Inflammatory macrophage (primary cell): ENCODE data around the gene ACSL5.
A peak's percentile ranks its signal among the peaks of the same experiment; 100 is the strongest.

ENCODE experiments used
- DNase-seq, 2 donors: peaks; one replicate each; pipeline ENCODE4 v3.0.0-alpha.2; 2020 to 2022
- total RNA-seq, 18 experiments: gene quantifications; one replicate each; lab custom pipeline; 2026; ENCODE audit warnings: mixed read lengths in 6 of 18, inconsistent platforms in 2 of 18; lab: John Stamatoyannopoulos, UW

ACSL5 gene, protein sequence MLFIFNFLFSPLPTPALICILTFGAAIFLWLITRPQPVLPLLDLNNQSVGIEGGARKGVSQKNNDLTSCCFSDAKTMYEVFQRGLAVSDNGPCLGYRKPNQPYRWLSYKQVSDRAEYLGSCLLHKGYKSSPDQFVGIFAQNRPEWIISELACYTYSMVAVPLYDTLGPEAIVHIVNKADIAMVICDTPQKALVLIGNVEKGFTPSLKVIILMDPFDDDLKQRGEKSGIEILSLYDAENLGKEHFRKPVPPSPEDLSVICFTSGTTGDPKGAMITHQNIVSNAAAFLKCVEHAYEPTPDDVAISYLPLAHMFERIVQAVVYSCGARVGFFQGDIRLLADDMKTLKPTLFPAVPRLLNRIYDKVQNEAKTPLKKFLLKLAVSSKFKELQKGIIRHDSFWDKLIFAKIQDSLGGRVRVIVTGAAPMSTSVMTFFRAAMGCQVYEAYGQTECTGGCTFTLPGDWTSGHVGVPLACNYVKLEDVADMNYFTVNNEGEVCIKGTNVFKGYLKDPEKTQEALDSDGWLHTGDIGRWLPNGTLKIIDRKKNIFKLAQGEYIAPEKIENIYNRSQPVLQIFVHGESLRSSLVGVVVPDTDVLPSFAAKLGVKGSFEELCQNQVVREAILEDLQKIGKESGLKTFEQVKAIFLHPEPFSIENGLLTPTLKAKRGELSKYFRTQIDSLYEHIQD
- total RNA-seq = 61.9 to 154 (median 83.7) reads per million in 18 experiments

- no peak for DNase-seq
Measured at GRCh38 chr10:112373912-112374338, at the start of gene ACSL5. ACSL5 (plus strand) TSS chr10:112374116; CDS start chr10:112394947, 20,831 bp downstream.

- no peak for DNase-seq
Measured at GRCh38 chr10:112327678-112328077, 46.2 kb upstream of the ACSL5 start.

GRCh38 chr10:112330162-112330561, 43.8 kb upstream of the ACSL5 start:
- DNase-seq = peak in 1 of 2 donors; percentile 31

- no peak for DNase-seq
Measured at GRCh38 chr10:112330607-112331160, 43.2 kb upstream of the ACSL5 start.

GRCh38 chr10:112332022-112332421, 41.9 kb upstream of the ACSL5 start:
- no peak for DNase-seq

- DNase-seq = no peak
Measured at GRCh38 chr10:112332509-112333228, 41.2 kb upstream of the ACSL5 start.

DNA sequence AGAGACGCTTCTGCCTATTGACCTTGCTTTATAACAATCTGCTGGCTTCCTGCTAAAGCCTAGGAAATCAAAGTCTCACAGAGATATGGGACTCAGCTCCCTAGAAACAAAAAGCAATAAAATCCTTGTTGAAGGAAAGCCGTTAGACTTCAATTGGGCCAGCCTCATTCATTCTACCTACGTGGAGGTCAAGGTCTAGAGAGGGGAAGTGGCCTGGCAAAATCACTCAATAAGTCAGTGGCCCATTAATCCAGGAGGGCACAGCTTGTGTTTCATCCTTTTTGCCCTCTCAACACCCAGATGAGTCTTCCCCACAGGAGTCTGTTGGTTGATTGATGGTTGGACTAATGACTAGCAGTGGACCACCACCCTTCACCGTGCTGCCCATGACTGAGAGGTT, 40.5 kb upstream of the ACSL5 start:
- DNase-seq = no peak

- peak in 1 of 2 donors; percentile 7 for DNase-seq
Measured at GRCh38 chr10:112335111-112335867, 38.6 kb upstream of the ACSL5 start.

GRCh38 chr10:112335868-112336265, 38.0 kb upstream of the ACSL5 start:
- DNase-seq = no peak

DNA sequence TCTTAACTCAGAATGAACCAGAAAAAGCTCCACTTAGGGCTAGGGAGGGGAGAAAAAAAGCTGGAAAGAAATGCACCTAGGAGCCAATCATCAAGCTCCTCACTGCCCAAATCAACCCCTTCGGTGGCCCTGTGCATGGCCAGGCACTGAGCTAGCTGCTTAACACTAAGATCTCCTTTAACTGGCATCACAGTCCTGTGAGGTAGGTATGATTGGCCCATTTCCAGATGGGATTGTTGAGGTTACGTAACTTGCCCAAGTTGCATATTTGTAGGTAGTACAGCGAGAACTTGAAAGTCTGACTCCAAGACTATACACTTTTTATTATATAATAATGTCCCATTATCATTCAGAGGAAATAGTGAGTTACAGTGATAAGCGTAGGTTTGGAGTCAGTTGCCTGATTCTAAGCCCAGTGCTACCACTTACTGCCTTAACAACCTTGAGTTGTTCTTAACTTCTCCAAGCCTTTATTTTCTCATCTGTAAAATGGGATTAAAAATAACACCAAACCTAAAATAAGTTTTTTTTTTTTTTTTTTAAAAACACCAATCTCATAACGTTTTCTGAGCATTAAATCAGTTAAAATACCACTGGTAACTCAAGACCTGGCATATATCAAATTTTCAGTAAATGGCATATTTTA, 37.2 kb upstream of the ACSL5 start:
- DNase-seq = no peak

GRCh38 chr10:112338957-112339356, 35.0 kb upstream of the ACSL5 start:
- no peak for DNase-seq

- DNase-seq = no peak
Measured at GRCh38 chr10:112340601-112341000, 33.3 kb upstream of the ACSL5 start.

DNA sequence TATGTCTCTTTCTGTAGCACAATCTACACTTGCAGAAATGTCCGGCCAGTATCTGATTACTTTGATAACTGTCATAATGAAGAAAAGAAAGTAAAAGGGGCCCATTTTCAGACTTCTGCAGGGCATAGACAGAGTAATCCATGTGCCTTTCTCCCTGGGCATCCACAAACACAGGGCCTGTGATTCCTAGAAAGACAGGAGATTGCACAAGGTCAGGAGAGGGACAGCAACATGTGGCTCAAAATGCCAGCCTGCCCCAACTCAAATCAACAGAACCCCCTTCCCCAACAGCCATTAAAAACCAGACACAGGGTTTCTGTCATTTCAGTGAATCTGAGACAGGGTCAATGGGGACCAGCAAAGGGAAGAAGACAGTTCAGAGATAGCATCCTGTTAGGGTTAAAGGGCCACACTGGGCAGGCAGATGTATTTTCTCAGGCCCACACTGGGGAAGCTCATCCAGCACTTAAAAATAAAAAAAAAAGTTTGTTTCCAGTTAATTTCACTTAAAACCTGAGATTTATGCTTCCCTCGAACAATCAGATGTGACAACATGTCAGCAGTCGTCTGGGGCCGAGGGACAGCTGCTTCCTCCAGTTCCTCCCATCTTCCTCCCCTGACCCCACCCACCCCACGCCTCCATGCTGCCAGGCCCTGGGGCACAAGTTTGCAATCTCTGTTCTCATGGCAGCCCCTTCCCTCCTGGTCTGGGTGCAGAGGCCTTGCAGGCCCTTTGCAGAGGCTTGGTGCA, 30.7 kb upstream of the ACSL5 start:
- DNase-seq = no peak

GRCh38 chr10:112344261-112344660, 29.7 kb upstream of the ACSL5 start:
- no peak for DNase-seq

GRCh38 chr10:112345202-112345601, 28.7 kb upstream of the ACSL5 start:
- no peak for DNase-seq

DNA sequence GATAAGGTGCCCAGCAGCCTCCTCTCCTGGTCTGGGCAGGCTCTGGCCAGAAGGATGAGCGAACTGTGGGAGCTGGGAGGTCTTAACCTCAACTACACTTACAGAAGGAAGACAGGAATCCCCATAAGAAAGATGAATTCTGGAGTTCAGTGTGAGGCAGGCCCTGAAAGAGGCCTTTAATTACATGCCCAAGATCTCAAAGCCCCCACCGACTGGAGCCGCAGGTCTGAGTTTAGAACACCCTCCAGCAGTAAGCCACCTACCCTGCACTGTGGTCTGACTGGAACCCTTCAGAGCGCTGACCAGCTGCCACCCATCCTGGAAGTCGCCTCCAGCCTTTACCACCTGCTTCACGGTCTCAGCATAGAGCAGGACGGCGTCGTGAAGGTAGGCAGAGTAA, 28.2 kb upstream of the ACSL5 start:
- no peak for DNase-seq

DNA sequence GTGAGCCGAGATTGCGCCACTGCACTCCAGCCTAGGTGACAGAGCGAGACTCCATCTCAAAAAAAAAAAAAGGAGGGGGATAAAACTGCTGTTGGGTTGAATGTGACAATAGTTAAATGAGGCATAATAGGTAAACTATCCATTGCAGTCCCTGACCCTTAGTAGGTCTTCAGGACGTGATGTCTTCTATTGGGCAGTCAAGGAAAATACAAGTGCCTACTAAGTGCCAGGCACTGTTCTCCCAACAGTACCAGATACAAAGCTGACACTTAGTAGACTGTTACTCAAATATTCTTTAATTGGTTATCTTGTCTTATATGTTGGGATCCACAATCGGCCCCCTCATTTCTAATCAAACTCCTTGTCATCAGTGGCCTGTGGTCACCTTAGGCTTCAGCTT, 27.1 kb upstream of the ACSL5 start:
- no peak for DNase-seq

DNA sequence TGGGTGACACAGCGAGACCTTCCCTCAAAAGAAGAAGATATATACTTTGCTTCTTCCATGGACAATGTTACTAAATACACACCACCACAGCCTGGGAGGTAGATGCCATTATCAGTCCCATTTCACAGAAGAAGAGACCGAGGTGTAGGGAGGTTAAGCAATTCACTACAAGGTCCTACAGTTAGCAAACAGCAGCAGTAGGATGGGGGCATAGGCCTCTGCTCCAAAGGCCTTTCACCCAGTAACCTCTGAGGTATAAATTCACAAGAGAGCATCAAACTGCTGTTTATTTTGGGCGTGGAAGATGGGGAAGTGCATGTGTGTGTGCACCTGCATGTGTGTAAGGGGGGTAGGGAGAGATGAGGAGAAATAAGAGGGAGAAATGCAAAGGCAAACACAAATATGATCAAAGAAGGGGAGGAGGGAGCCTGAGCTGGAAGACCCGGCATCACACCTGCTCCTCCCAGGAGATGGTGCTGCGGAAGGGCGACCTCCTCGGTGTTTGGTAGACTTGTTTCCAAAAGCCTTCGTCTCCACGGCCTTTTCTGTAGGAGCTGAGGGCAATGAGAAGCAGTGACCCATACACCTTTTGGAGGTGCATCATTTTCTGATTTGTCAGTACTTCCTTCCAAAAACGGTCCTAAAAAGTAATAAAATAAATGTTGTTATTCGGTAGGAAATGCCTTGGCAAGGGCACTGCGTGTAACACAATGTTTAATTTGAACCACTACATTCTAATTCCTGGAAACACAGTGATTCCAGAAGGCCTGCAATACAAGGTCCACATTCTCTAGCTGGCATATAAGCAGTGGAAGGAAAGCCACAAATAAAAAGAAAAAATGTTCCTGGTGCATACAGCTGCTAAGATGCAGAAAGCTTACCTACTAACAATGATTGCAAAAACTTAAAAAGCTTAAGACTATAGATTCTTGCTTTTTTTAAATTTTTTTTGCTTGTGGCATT, 25.9 kb upstream of the ACSL5 start:
- DNase-seq = no peak

DNA sequence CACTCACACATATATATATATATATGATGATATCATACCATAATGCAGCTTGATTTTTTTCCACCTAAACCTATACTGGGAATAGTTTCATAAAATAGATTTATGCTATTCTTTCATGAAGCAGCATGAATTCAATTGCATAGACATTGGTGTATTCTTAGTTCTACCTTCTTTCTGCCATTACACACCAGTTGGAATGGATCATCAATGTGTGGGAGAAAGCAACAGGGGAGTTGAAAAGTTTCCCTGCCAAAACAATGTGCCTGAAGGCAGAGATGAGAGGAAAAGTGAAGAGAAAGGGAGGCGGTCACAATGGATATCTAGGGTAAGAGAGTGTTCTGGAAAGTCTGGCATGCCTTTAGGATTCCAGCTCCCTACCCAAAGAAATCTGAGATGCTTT, 25.2 kb upstream of the ACSL5 start:
- no peak for DNase-seq
